NB4 (cell line): Measurements from ENCODE around the gene EFHC2.

Experiments used
- CTCF ChIP-seq: IDR thresholded peaks from one replicate; pipeline ENCODE4 v1.5.1; 2012; ENCODE audit warnings: low read depth, low read length
- MAX ChIP-seq: IDR thresholded peaks from 2 replicates; pipeline ENCODE4 v1.6.1; 2011; ENCODE audit warnings: low read depth, low read length
- POLR2A ChIP-seq: IDR thresholded peaks from 2 replicates; pipeline ENCODE4 v1.6.1; 2011; ENCODE audit warnings: mild to moderate bottlenecking; ENCODE audit not compliant: insufficient read length; ENCODE audit errors: extremely low read depth

DNA sequence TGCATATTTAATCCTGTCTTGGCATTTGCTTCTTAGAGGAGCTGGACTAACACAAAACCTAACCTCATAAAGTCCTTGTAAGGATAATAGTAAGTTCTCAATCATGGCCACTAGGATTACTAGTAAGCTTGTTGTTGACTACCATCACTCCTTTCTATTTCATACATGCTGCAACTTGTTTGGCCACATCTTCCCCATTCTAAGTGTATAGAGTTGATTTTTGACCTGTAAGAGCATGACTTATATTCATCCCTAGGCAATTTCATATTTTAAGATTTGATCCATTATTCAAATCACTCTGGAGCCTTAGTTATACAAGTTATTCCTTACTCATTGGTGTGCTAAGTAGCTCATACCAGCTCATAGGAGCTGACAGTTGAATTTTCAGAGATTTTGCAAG is 109.4 kb downstream of the EFHC2 start:
- TF ChIP-seq CTCF (no peak), POLR2A (no peak), MAX (no peak)
